Left lung (tissue), 10 donors: ENCODE results near the gene KRTAP21-3. TPM values are rescaled to one million over a fixed set of nuclear protein-coding genes. Genes with fewer than 3 reads are reported as not detected.

ENCODE experiments used
- ATAC-seq: fragments of 200-7000 bp; cut with Tn5 transposase; one replicate; pipeline ENCODE4 v1.9.1; 2020; ENCODE audit warnings: moderate library complexity
- DNase-seq, 4 donors: peaks; one replicate each; pipeline ENCODE4 v3.0.0-alpha.2; 2013 to 2020
- H3K27ac ChIP-seq, 2 donors: fragments of 200-600 bp; sonication (generic) in 1 of 2; one replicate each; pipeline versions ENCODE4 v1.5.0 to v1.8.0; 2020 to 2021
- H3K27me3 ChIP-seq, 2 donors: fragments of 200-600 bp; sonication (generic) in 1 of 2; one replicate each; pipeline versions ENCODE4 v1.5.0 to v1.8.0; 2020 to 2021
- H3K36me3 ChIP-seq, 2 donors: fragments of 200-600 bp; sonication (generic) in 1 of 2; one replicate each; pipeline versions ENCODE4 v1.5.0 to v1.8.0; 2020 to 2021
- H3K4me1 ChIP-seq, 2 donors: fragments of 200-600 bp; one replicate each; pipeline ENCODE4 v1.8.0; 2021
- H3K4me3 ChIP-seq, 2 donors: fragments of 200-600 bp; sonication (generic) in 1 of 2; one replicate each; pipeline versions ENCODE4 v1.5.0 to v1.8.0; 2020 to 2021; ENCODE audit warnings: mild to moderate bottlenecking in 1 of 2
- H3K9me3 ChIP-seq, 2 donors: fragments of 200-600 bp; sonication (generic) in 1 of 2; one replicate each; pipeline versions ENCODE4 v1.5.0 to v1.8.0; 2020 to 2021
- intact Hi-C, 2 donors: fragments of 100-400 bp; cut with DNase I; formaldehyde crosslinking; loops; one replicate each; pipeline versions ENCODE4 v1.11.2 to v1.14.2; 2022
- polyA plus RNA-seq, 6 donors: library from polyadenylated mRNA; unstranded; fragments of 120-200 nt; gene quantifications; one replicate each; pipeline ENCODE4 v1.2.1, GENCODE V29; 2013; ENCODE audit not compliant: insufficient read length in 6 of 6
- total RNA-seq, 2 donors: library from RNA; stranded (reverse); fragmentation: NEBNext Ultra II Directional; extraction: Animal tissue kit (Norgen Biotek cat#: 25700); gene quantifications; one replicate each; pipeline ENCODE4 v1.2.1, GENCODE V29; 2021
- TF ChIP-seq, protein P1 (sequence below), 2 donors: fragments of 200-600 bp; sonication (generic) in 1 of 2; IDR thresholded peaks; one replicate each; pipeline versions ENCODE4 v1.5.0 to v1.8.0; 2021; ENCODE audit warnings: antibody characterized with exemption in 2 of 2
- donor health status: DM: no; HTN: yes; CAD: no.
- donor health status: DM: no; HTN: no; CAD: no.

Gene KRTAP21-3
- total and polyA plus RNA-seq, 8 donors: not detected

DNA sequence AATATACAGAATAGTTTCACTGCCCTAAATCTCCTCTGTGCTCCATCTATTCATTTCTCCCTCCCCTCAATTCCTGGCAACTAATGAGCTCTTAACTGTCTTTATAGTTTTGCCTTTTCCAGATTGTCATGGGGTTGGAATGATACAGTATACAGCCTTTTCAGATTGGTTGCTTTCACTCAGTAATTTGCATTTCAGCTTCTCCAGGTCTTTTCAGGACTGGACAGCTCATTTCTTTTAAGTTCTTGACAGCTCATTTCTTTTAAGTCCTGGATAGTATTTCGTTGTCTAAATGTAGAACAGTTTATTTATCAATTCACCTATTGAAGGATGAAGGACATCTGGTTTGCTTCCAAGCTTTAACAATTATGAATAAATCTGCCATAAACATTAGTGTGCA lies 22.6 kb downstream of the KRTAP21-3 start:
- ATAC-seq (no peak), DNase-seq (no peak)
- no peaks in the 10 kb centered on the region for H3K36me3 ChIP-seq
- H3K27me3 ChIP-seq: no peaks in the 10 kb centered on the region
- no peak overlapping the region for H3K27ac ChIP-seq
- H3K9me3 ChIP-seq: peaks cover 0 to 44% of the 10 kb centered on the region in 2 donors
- TF ChIP-seq, protein P1, sequence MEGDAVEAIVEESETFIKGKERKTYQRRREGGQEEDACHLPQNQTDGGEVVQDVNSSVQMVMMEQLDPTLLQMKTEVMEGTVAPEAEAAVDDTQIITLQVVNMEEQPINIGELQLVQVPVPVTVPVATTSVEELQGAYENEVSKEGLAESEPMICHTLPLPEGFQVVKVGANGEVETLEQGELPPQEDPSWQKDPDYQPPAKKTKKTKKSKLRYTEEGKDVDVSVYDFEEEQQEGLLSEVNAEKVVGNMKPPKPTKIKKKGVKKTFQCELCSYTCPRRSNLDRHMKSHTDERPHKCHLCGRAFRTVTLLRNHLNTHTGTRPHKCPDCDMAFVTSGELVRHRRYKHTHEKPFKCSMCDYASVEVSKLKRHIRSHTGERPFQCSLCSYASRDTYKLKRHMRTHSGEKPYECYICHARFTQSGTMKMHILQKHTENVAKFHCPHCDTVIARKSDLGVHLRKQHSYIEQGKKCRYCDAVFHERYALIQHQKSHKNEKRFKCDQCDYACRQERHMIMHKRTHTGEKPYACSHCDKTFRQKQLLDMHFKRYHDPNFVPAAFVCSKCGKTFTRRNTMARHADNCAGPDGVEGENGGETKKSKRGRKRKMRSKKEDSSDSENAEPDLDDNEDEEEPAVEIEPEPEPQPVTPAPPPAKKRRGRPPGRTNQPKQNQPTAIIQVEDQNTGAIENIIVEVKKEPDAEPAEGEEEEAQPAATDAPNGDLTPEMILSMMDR (IDR thresholded peaks at IDR 0.05): no peak
- H3K4me1 ChIP-seq: no peaks in the 10 kb centered on the region
- intact Hi-C loops: no loop called here
- H3K4me3 ChIP-seq: no peak overlapping the region

DNA sequence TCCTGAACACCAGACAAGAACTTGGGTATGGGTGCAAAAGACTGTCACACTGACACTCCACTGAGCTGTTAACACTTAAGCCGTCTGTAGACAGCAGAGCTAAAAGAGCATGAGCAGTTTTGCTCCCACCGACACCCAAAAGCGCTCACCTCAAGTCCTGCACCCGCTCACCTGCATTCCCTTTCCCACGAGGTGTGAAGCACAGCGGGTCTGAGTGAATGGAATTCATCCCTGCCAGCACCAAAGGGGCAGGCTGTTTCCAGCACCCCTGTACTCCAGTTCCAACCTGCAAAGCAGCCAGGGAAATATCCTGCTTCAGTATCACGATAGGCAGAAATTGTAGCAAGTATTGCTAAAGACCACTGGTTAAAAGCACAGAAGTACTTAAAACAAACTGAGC lies 28.8 kb downstream of the KRTAP21-3 start:
- intact Hi-C loops: no loop called here
- peaks cover 0 to 10% of the 10 kb centered on the region in 2 donors for H3K9me3 ChIP-seq
- no peaks in the 10 kb centered on the region for H3K36me3 ChIP-seq
- no peak overlapping the region for H3K4me3 ChIP-seq
- DNase-seq: no peak
- no peaks in the 10 kb centered on the region for H3K4me1 ChIP-seq
- no peak overlapping the region for H3K27ac ChIP-seq
- TF ChIP-seq, protein P1 (IDR thresholded peaks at IDR 0.05): no peak
- H3K27me3 ChIP-seq: no peaks in the 10 kb centered on the region
- ATAC-seq: no peak

DNA sequence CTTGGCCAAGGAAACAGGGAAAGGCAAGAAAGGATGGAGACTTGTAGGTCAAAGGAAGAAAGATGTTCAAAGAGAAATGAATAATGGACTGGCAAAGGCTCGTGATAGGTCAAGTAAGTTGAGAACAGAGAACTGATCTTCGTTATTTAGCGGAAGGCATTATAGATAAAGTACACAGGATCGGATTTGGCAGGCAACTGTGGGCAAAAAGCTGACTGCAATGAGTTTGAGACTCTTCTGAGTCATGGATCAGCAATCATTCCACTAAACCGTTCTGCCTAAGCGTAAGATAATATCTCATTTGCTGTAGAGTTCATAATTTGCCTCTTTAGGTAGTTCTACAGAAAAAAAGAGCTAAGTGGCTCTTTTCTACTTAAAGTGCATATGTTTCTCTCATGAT lies 34.1 kb downstream of the KRTAP21-3 start:
- Histone ChIP-seq H3K9me3 (no peaks in the 10 kb centered on the region), H3K27ac (no peak overlapping the region), H3K4me1 (no peaks in the 10 kb centered on the region), H3K36me3 (no peaks in the 10 kb centered on the region), H3K4me3 (no peak overlapping the region), H3K27me3 (no peaks in the 10 kb centered on the region)
- DNase-seq: no peak
- TF ChIP-seq, protein P1 (IDR thresholded peaks at IDR 0.05): no peak
- no peak for ATAC-seq
- intact Hi-C loops: no loop called here

DNA sequence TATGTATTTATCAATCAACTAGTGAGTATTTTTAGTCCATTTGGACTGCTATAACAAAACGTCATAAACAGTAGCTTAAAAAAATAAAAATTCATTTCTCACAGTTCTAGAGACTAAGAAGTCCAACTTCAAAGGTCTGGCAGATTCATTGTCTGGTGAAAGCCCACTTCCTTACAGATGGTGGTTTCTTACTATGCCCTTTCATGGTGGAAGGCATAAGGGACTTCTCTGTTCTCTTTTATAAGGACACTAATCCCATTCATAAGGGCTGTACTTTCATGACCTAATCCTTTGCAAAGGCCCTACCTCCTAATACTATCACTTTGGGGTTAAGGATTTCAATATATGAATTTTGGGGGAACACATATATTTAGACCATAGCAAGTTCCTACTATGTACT lies 38.0 kb downstream of the KRTAP21-3 start:
- ATAC-seq (no peak), DNase-seq (no peak)
- TF ChIP-seq, protein P1 (IDR thresholded peaks at IDR 0.05): no peak
- Histone ChIP-seq H3K36me3 (no peaks in the 10 kb centered on the region), H3K27ac (no peak overlapping the region), H3K27me3 (no peaks in the 10 kb centered on the region), H3K9me3 (no peaks in the 10 kb centered on the region), H3K4me1 (no peaks in the 10 kb centered on the region), H3K4me3 (no peak overlapping the region)
- intact Hi-C loops: no loop called here

DNA sequence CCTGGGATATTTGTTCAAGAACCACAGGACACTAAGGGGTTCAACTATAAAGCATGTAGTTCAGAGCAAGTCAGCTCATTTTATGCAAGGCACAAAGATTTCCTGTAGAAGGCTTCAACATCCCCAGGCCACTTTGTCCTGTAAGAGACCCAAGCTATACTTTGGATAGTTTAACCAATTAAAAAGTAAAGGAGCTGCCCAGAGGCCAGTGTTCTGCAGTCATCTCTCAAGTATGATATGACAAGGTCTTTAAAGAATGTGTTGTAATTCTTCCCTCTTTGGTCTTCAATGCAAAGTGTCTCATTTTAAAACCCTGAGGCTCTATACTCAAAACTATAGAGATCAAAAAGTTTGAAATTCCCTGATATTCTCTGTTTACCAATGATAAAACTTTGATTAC lies 41.8 kb downstream of the KRTAP21-3 start:
- TF ChIP-seq, protein P1 (IDR thresholded peaks at IDR 0.05): no peak
- H3K4me3 ChIP-seq: no peak overlapping the region
- intact Hi-C loops: no loop called here
- ATAC-seq (no peak), DNase-seq (no peak)
- no peaks in the 10 kb centered on the region for H3K9me3 ChIP-seq
- H3K4me1 ChIP-seq: no peaks in the 10 kb centered on the region
- H3K27ac ChIP-seq: no peak overlapping the region
- H3K36me3 ChIP-seq: no peaks in the 10 kb centered on the region
- H3K27me3 ChIP-seq: no peaks in the 10 kb centered on the region
